ENCODE results near the gene PIK3R3. TPM values are rescaled to one million over a fixed set of nuclear protein-coding genes. Genes with fewer than 3 reads are reported as not detected.

Gene PIK3R3
- total RNA-seq, 1 donor from 2014 or later = 41.3 TPM

GRCh38 chr1:46130606-46131005 is 1.8 kb downstream of the PIK3R3 start:
- no peak for DNase-seq (ENCODE audit: low spot score in 2 of 2, unreplicated experiment in 2 of 2)
- Mint-ChIP-seq H3K27me3 (ENCODE audit: low read depth) (no peaks in the 10 kb centered on the region), H3K4me3 (peak overlapping the region; percentile 93), H3K9me3 (no peaks in the 10 kb centered on the region), H3K4me1 (peaks cover 53% of the 10 kb centered on the region), H3K36me3 (no peaks in the 10 kb centered on the region), H3K27ac (peak overlapping the region; percentile 60)
- TF ChIP-seq, protein P1, sequence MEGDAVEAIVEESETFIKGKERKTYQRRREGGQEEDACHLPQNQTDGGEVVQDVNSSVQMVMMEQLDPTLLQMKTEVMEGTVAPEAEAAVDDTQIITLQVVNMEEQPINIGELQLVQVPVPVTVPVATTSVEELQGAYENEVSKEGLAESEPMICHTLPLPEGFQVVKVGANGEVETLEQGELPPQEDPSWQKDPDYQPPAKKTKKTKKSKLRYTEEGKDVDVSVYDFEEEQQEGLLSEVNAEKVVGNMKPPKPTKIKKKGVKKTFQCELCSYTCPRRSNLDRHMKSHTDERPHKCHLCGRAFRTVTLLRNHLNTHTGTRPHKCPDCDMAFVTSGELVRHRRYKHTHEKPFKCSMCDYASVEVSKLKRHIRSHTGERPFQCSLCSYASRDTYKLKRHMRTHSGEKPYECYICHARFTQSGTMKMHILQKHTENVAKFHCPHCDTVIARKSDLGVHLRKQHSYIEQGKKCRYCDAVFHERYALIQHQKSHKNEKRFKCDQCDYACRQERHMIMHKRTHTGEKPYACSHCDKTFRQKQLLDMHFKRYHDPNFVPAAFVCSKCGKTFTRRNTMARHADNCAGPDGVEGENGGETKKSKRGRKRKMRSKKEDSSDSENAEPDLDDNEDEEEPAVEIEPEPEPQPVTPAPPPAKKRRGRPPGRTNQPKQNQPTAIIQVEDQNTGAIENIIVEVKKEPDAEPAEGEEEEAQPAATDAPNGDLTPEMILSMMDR (IDR thresholded peaks at IDR 0.05; ENCODE audit: unreplicated experiment) = no peak

DNA sequence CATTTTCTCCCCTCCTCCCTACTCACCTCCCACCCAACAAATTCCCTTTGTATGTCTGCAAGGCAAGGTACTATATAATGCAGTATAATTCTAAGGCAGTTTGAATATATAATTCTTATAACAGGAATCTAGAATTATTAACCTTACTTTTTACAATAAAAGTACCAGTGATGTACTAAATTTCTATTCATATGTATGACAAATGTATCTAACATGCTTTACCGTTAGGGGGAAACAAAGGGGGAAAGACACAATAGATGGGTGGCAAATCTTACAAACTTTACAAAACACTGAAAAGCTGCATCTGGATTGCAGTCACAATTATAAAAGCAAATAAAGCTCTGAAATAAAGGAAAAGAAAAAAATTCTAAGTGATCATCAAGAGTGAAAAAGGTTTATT is 2.3 kb downstream of the PIK3R3 start:
- Mint-ChIP-seq H3K36me3 (no peaks in the 10 kb centered on the region), H3K4me1 (peaks cover 48% of the 10 kb centered on the region), H3K9me3 (no peaks in the 10 kb centered on the region), H3K27ac (peak overlapping the region; percentile 39), H3K27me3 (ENCODE audit: low read depth) (no peaks in the 10 kb centered on the region), H3K4me3 (peak overlapping the region; percentile 93)
- DNase-seq (ENCODE audit: low spot score in 2 of 2, unreplicated experiment in 2 of 2) = no peak
- TF ChIP-seq, protein P1 (IDR thresholded peaks at IDR 0.05; ENCODE audit: unreplicated experiment) = no peak

DNA sequence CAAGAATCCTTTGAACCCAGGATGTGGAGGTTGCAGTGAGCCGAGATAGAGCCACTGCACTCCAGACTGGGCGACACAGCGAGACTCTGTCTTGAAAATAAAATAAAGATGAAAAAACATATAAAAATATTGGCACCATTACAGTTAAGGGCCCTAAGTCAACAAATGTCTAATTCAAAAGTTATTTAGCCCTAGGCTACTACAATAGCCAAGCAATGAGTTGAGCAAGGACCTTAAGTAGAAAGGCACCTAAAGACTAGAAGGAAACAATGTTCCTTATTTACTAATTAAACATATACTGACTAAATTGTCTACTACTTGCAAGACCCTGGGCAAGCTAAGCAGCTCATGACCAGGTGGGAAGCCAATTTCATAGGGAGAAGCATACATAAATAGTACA is 4.1 kb downstream of the PIK3R3 start:
- Mint-ChIP-seq H3K9me3 (no peaks in the 10 kb centered on the region), H3K27ac (no peak overlapping the region), H3K27me3 (ENCODE audit: low read depth) (no peaks in the 10 kb centered on the region), H3K4me3 (peak overlapping the region; percentile 56), H3K4me1 (peaks cover 30% of the 10 kb centered on the region), H3K36me3 (no peaks in the 10 kb centered on the region)
- no peak for DNase-seq (ENCODE audit: low spot score in 2 of 2, unreplicated experiment in 2 of 2)
- TF ChIP-seq, protein P1 (IDR thresholded peaks at IDR 0.05; ENCODE audit: unreplicated experiment) = no peak

DNA sequence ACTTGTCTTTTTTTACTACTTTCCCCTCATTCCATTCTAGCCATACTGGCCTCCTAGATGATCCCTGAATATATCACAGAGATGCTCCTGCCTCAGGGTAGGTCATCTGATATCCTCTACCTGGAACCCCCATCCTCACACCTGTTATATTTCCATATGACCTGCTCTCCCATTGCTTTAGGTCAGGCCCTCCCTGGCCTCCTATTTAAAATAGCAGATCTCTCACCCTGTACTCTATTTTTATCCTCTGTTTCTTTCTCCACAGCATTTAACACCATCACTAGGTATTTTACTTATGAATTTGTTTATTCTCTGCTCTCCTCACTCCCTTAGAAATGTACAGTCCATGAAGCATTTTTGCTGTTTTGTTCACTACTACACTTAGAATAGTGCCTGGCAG is 13.6 kb downstream of the PIK3R3 start:
- DNase-seq (ENCODE audit: low spot score in 2 of 2, unreplicated experiment in 2 of 2) = no peak
- H3K4me1 Mint-ChIP-seq = no peaks in the 10 kb centered on the region
- no peak overlapping the region for H3K4me3 Mint-ChIP-seq
- no peaks in the 10 kb centered on the region for H3K9me3 Mint-ChIP-seq
- no peak overlapping the region for H3K27ac Mint-ChIP-seq
- peaks cover 4% of the 10 kb centered on the region for H3K36me3 Mint-ChIP-seq
- H3K27me3 Mint-ChIP-seq (ENCODE audit: low read depth) = no peaks in the 10 kb centered on the region
- TF ChIP-seq, protein P1 (IDR thresholded peaks at IDR 0.05; ENCODE audit: unreplicated experiment) = no peak

- Mint-ChIP-seq H3K9me3 (no peaks in the 10 kb centered on the region), H3K27me3 (ENCODE audit: low read depth) (no peaks in the 10 kb centered on the region), H3K4me1 (peaks cover 1% of the 10 kb centered on the region), H3K36me3 (peaks cover 4% of the 10 kb centered on the region), H3K27ac (no peak overlapping the region), H3K4me3 (no peak overlapping the region)
- no peak for DNase-seq (ENCODE audit: low spot score in 2 of 2, unreplicated experiment in 2 of 2)
- TF ChIP-seq, protein P1 (IDR thresholded peaks at IDR 0.05; ENCODE audit: unreplicated experiment) = no peak
These were observed 14.5 kb downstream of the PIK3R3 start for GRCh38 chr1:46117810-46118494.
